ENCODE results near the gene PIBF1.
"Not testable (repeated sequence)": the region's sequence is repeated elsewhere in the genome, so short reads cannot be mapped to it uniquely, and the experiment has no call there.

PIBF1 gene

GRCh38 chr13:72781451-72782439 lies at the start of gene PIBF1, which contains the start of gene DIS3:
Gene PIBF1, plus strand, starts transcription at chr13:72782133. Its CDS starts 1,337 bp downstream, at chr13:72783470.
Gene DIS3, minus strand, starts transcription at chr13:72781900. Its CDS starts 68 bp downstream, at chr13:72781832.
- DNase-seq (ENCODE audit: low read depth in 1 of 2, low spot score in 1 of 2) = peak; percentile 89 to 97

GRCh38 chr13:72737033-72737432 lies 44.9 kb upstream of the PIBF1 start:
- no peak for DNase-seq (ENCODE audit: low read depth in 1 of 2, low spot score in 1 of 2)

- DNase-seq (ENCODE audit: low read depth in 1 of 2, low spot score in 1 of 2) = no peak
These were observed 41.9 kb upstream of the PIBF1 start for GRCh38 chr13:72740015-72740414.

- DNase-seq (ENCODE audit: low read depth in 1 of 2, low spot score in 1 of 2) = no peak
These were observed 36.7 kb upstream of the PIBF1 start for GRCh38 chr13:72745260-72745659.

GRCh38 chr13:72751220-72751619 lies 30.7 kb upstream of the PIBF1 start:
- no peak for DNase-seq (ENCODE audit: low read depth in 1 of 2, low spot score in 1 of 2)

GRCh38 chr13:72754111-72754510 lies 27.8 kb upstream of the PIBF1 start:
- DNase-seq (ENCODE audit: low read depth in 1 of 2, low spot score in 1 of 2) = no peak

GRCh38 chr13:72757792-72758535 lies 24.0 kb upstream of the PIBF1 start:
- DNase-seq (ENCODE audit: low read depth in 1 of 2, low spot score in 1 of 2) = no peak

GRCh38 chr13:72760189-72760588 lies 21.7 kb upstream of the PIBF1 start:
- DNase-seq (ENCODE audit: low read depth in 1 of 2, low spot score in 1 of 2) = no peak

GRCh38 chr13:72763411-72763810 lies 18.5 kb upstream of the PIBF1 start:
- no peak for DNase-seq (ENCODE audit: low read depth in 1 of 2, low spot score in 1 of 2)

GRCh38 chr13:72774019-72774418 lies 7.9 kb upstream of the PIBF1 start:
- no peak for DNase-seq (ENCODE audit: low read depth in 1 of 2, low spot score in 1 of 2)

GRCh38 chr13:72782717-72783116 lies 784 bp downstream of the PIBF1 start:
- no peak for DNase-seq (ENCODE audit: low read depth in 1 of 2, low spot score in 1 of 2)

- DNase-seq (ENCODE audit: low read depth in 1 of 2, low spot score in 1 of 2) = not testable (repeated sequence)
These were observed 2.7 kb downstream of the PIBF1 start for GRCh38 chr13:72784679-72785078.

GRCh38 chr13:72788831-72789230 lies 6.9 kb downstream of the PIBF1 start:
- DNase-seq (ENCODE audit: low read depth in 1 of 2, low spot score in 1 of 2) = no peak

- no peak for DNase-seq (ENCODE audit: low read depth in 1 of 2, low spot score in 1 of 2)
These were observed 10.7 kb downstream of the PIBF1 start for GRCh38 chr13:72792640-72793039.

GRCh38 chr13:72798817-72799216 lies 16.9 kb downstream of the PIBF1 start:
- DNase-seq (ENCODE audit: low read depth in 1 of 2, low spot score in 1 of 2) = no peak

GRCh38 chr13:72804301-72804700 lies 22.4 kb downstream of the PIBF1 start:
- no peak for DNase-seq (ENCODE audit: low read depth in 1 of 2, low spot score in 1 of 2)

GRCh38 chr13:72805676-72806346 lies 23.9 kb downstream of the PIBF1 start:
- DNase-seq (ENCODE audit: low read depth in 1 of 2, low spot score in 1 of 2) = no peak

GRCh38 chr13:72806514-72806913 lies 24.6 kb downstream of the PIBF1 start:
- not testable (repeated sequence) for DNase-seq (ENCODE audit: low read depth in 1 of 2, low spot score in 1 of 2)

GRCh38 chr13:72808917-72809500 lies 27.1 kb downstream of the PIBF1 start:
- no peak for DNase-seq (ENCODE audit: low read depth in 1 of 2, low spot score in 1 of 2)

- DNase-seq (ENCODE audit: low read depth in 1 of 2, low spot score in 1 of 2) = no peak
These were observed 38.4 kb downstream of the PIBF1 start for GRCh38 chr13:72820156-72820897.

All from activated CD4-positive, alpha-beta T cell treated with anti-CD3 and anti-CD28 coated beads, Interleukin-2, amount 50 U/mL, for 24 hours (primary cell).